HepG2 (cell line): ENCODE data around the gene MYO18B. TPM values are rescaled to one million over a fixed set of nuclear protein-coding genes. Genes with fewer than 3 reads are reported as not detected.

Source experiments
- ATAC-seq: fragments of 200-7000 bp; cut with Tn5 transposase; 3 replicates; pipeline ENCODE4 v1.9.1; 2020; ENCODE audit warnings: mild to moderate bottlenecking, moderate library complexity
- BruUV-seq: library from RNA; stranded (reverse); fragments of 400-500 nt; replicated peaks from 2 replicates; lab custom pipeline; 2021; lab: Mats Ljungman, UMichigan
- CTCF ChIA-PET: fragments of 300-600 bp; formaldehyde crosslinking; extraction: SDS; loops from one replicate; lab custom pipeline; 2021; ENCODE audit warnings: low total read pairs, inconsistent platforms, low intra/inter-chr PET ratio; lab: Yijun Ruan, JAX
- POLR2A ChIA-PET: fragments of 350-600 bp; sonication (Branson Sonifier 250); formaldehyde crosslinking; loops from one replicate; lab custom pipeline; 2020; ENCODE audit warnings: antibody characterized with exemption, inconsistent platforms; lab: Yijun Ruan, JAX
- DNase-seq: peaks from one replicate; pipeline ENCODE4 v3.0.0-alpha.2; 2015; ENCODE audit warnings: low spot score
- FAIRE-seq: peaks from 3 replicates; lab custom pipeline; 2011; peaks lifted over from hg19 to GRCh38; lab: Jason Lieb, UNC
- H2AFZ ChIP-seq: one replicate; pipeline ENCODE4 v1.6.1; 2011; ENCODE audit warnings: low read length, inconsistent platforms
- H3K27ac ChIP-seq: fragments of 300-600 bp; 3 replicates; pipeline ENCODE4 v1.8.0; 2011; ENCODE audit warnings: mixed run types, mild to moderate bottlenecking, mixed read lengths, low read length, inconsistent platforms; ENCODE audit not compliant: insufficient read depth; ENCODE audit errors: extremely low read length
- H3K27me3 ChIP-seq, 2 experiments: fragments of 200-600 bp in 1 of 2; 2 replicates in 1 of 2; 3 replicates in 1 of 2; pipeline versions ENCODE4 v1.6.0 to v1.8.0; 2011; ENCODE audit warnings: low read length in 2 of 2, mild to moderate bottlenecking in 2 of 2, moderate library complexity in 2 of 2, inconsistent platforms in 1 of 2; ENCODE audit not compliant: insufficient read depth in 2 of 2, control insufficient read depth in 1 of 2
- H3K36me3 ChIP-seq, 2 experiments: fragments of 200-600 bp in 1 of 2; replicated peaks in 1 of 2; 2 replicates in 1 of 2; 3 replicates in 1 of 2; pipeline versions ENCODE4 v1.5.1 to v1.8.0; 2011; ENCODE audit warnings: low read length in 2 of 2, inconsistent platforms in 1 of 2; ENCODE audit not compliant: insufficient read depth in 2 of 2, control insufficient read depth in 1 of 2
- H3K4me1 ChIP-seq: 2 replicates; pipeline ENCODE4 v1.5.1; 2012; ENCODE audit warnings: low read length, inconsistent platforms; ENCODE audit not compliant: insufficient read depth
- H3K4me2 ChIP-seq: 2 replicates; pipeline ENCODE4 v1.6.0; 2011; ENCODE audit warnings: low read depth, low read length, inconsistent platforms
- H3K4me3 ChIP-seq, 3 experiments: fragments of 200-600 bp in 1 of 3; sonication (generic), shearing (Covaris generic) in 1 of 3; replicated peaks in 1 of 3; 2 replicates each; pipeline ENCODE4 v1.5.1; 2011 to 2016; ENCODE audit warnings: low read length in 3 of 3, inconsistent platforms in 2 of 3, low read depth in 2 of 3, mild to moderate bottlenecking in 2 of 3, control low read depth in 1 of 3, mixed read lengths in 1 of 3; ENCODE audit not compliant: insufficient read depth in 1 of 3
- H3K79me2 ChIP-seq: one replicate; pipeline ENCODE4 v1.6.1; 2011; ENCODE audit warnings: low read length, inconsistent platforms; ENCODE audit not compliant: insufficient read depth
- H3K9ac ChIP-seq: 2 replicates; pipeline ENCODE4 v1.6.0; 2011; ENCODE audit warnings: mild to moderate bottlenecking, low read depth, low read length, inconsistent platforms; ENCODE audit not compliant: insufficient read depth
- H3K9me3 ChIP-seq: 2 replicates; pipeline ENCODE4 v1.5.1; 2012; ENCODE audit warnings: mild to moderate bottlenecking, low read length
- H4K20me1 ChIP-seq: 2 replicates; pipeline ENCODE4 v1.6.0; 2011; ENCODE audit warnings: inconsistent platforms, mild to moderate bottlenecking, low read length, moderate library complexity; ENCODE audit not compliant: insufficient read depth
- CC2D1A ChIP-seq: sonication (generic); formaldehyde crosslinking; IDR thresholded peaks from 2 replicates; pipeline ENCODE4 v1.8.1; 2023; ENCODE audit warnings: mild to moderate bottlenecking, missing genetic modification reagents
- GPN1 ChIP-seq: sonication (generic); formaldehyde crosslinking; IDR thresholded peaks from 2 replicates; pipeline ENCODE4 v1.5.1; 2020; ENCODE audit warnings: missing genetic modification reagents, borderline replicate concordance
- NCOA1 ChIP-seq: sonication (generic); formaldehyde crosslinking; IDR thresholded peaks from 2 replicates; pipeline ENCODE4 v1.9.0; 2021; ENCODE audit warnings: missing genetic modification reagents
- PCBP2 ChIP-seq: fragments of 200-400 bp; formaldehyde crosslinking; optimal IDR thresholded peaks from 2 replicates; pipeline ENCODE3; 2018; ENCODE audit warnings: low read length, low read depth; ENCODE audit not compliant: poor library complexity, severe bottlenecking
- THAP7 ChIP-seq: sonication (generic); formaldehyde crosslinking; IDR thresholded peaks from 2 replicates; pipeline ENCODE4 v1.8.1; 2023; ENCODE audit warnings: mild to moderate bottlenecking, missing genetic modification reagents
- ZNF280D ChIP-seq: sonication (generic); formaldehyde crosslinking; IDR thresholded peaks from 2 replicates; pipeline ENCODE4 v1.5.1; 2020; ENCODE audit warnings: mild to moderate bottlenecking, missing genetic modification reagents
- ZNF674 ChIP-seq: sonication (generic); formaldehyde crosslinking; IDR thresholded peaks from 2 replicates; pipeline ENCODE4 v1.5.0; 2020; ENCODE audit warnings: low read depth, mild to moderate bottlenecking, missing genetic modification reagents
- ZNF879 ChIP-seq: sonication (generic); formaldehyde crosslinking; IDR thresholded peaks from 2 replicates; pipeline ENCODE4 v1.8.1; 2023; ENCODE audit warnings: missing genetic modification reagents
- WGBS: methylation state at CpG from one replicate; pipeline ENCODE4 v1.1.6; 2017; ENCODE audit warnings: low lambda C conversion rate; 5-methylcytosine and 5-hydroxymethylcytosine counted together
- in situ Hi-C: cut with HindIII; loops from 2 replicates; pipeline ENCODE4 v1.10.0; 2017; ENCODE audit warnings: low pct_unique_long_range_greater_than_20kb; ENCODE audit not compliant: extremely low pct_ligation_motif_present
- intact Hi-C: fragments of 100-400 bp; cut with micrococcal nuclease; formaldehyde crosslinking; loops from one replicate; pipeline ENCODE4 v1.10.0; 2022; ENCODE audit not compliant: unreplicated experiment
- polyA plus RNA-seq, 8 experiments: library from polyadenylated mRNA; depleted of rRNA in 3 of 8; stranded (reverse) in 7 of 8; unstranded in 1 of 8; fragments of >200 nt; fragmentation: Illumina TruSeq in 4 of 8; extraction: Trizol in 4 of 8; gene quantifications; 2 replicates each; pipeline versions ENCODE4 v1.2.1 to v1.2.3, GENCODE V29; 2011 to 2016; ENCODE audit warnings: low read depth in 4 of 8, missing spikeins in 1 of 8, mixed read lengths in 1 of 8; ENCODE audit not compliant: insufficient read depth in 1 of 8
- total RNA-seq, 5 experiments: library from RNA; depleted of rRNA; stranded (reverse); fragments of >200 nt; fragmentation: Illumina TruSeq; extraction: Trizol; gene quantifications; 2 replicates each; pipeline ENCODE4 v1.2.3, GENCODE V29; 2016; ENCODE audit warnings: low read depth in 1 of 5
- TF ChIP-seq, protein P1 (sequence below): sonication (generic); formaldehyde crosslinking; IDR thresholded peaks from 2 replicates; pipeline ENCODE4 v1.4.0; 2020; ENCODE audit warnings: missing genetic modification reagents; ENCODE audit errors: not compliant biosample characterization
- TF ChIP-seq, protein P2 (sequence below): sonication (generic); formaldehyde crosslinking; IDR thresholded peaks from 2 replicates; pipeline ENCODE4 v1.5.0; 2020; ENCODE audit warnings: mild to moderate bottlenecking, missing genetic modification reagents, borderline replicate concordance

Gene MYO18B
- total and polyA plus RNA-seq, 2 of the 13 experiments (the other 11 are each of a cell fraction or from before 2014, with no cell fraction given), result 0.01 TPM; not detected in 1

- TF ChIP-seq THAP7 (CRISPR knock-in tag), result no peak
- TF ChIP-seq, protein P1, sequence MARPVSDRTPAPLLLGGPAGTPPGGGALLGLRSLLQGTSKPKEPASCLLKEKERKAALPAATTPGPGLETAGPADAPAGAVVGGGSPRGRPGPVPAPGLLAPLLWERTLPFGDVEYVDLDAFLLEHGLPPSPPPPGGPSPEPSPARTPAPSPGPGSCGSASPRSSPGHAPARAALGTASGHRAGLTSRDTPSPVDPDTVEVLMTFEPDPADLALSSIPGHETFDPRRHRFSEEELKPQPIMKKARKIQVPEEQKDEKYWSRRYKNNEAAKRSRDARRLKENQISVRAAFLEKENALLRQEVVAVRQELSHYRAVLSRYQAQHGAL (CRISPR knock-in tag), result no peak
- TF ChIP-seq ZNF280D, result no peak
- TF ChIP-seq PCBP2, result no peak
- TF ChIP-seq ZNF879 (CRISPR knock-in tag), result no peak
- no peak for TF ChIP-seq GPN1 (CRISPR knock-in tag)
- TF ChIP-seq, all 625 proteins: peak for 0
Observed at GRCh38 chr22:25833676-25834075, 91.7 kb downstream of the MYO18B start (continued).

DNA sequence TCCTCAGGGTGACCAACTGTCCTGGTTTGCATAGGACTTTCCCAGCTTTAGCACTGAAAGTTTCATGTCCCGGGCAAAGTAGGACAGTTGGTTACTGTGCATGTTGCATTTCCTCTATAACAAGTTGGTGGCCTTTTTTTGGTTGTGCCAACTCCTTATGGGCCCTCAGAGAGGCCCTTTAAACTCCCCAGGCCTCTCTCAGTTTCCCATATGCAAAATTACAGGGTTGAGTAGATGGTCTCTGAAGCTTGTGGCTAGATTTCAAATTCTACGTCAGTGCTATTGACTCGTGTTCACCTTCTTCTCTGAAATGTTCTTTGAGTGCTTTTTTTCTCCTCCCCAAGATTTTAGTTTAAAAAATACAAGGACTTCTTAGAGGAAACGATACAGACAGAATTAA lies 92.5 kb downstream of the MYO18B start:
- 26% methylated on average over 4 of the region's 4 CpGs for WGBS
- H3K36me3 ChIP-seq, result no peaks in the 10 kb centered on the region
- BruUV-seq, result no TSS peak
- FAIRE-seq (no peak), DNase-seq (no peak), ATAC-seq (no peak)
- no peak overlapping the region for H3K27ac ChIP-seq
- H3K27me3 ChIP-seq, result peaks cover 0 to 6% of the 10 kb centered on the region in 2 experiments; a peak in 3 of 5 replicates
- 0 out of 2 replicates have a peak, but pooled peaks cover 7% of the 10 kb centered on the region for H3K4me1 ChIP-seq
- in situ Hi-C loops (no loop called here), intact Hi-C loops (no loop called here)
- no peak overlapping the region for H3K4me3 ChIP-seq
- ChIA-PET CTCF (no interaction called here), POLR2A (no interaction called here)
- peaks cover 7% of the 10 kb centered on the region for H3K9me3 ChIP-seq
- H3K9ac ChIP-seq, result no peak overlapping the region
- no peak overlapping the region for H2AFZ ChIP-seq
- H4K20me1 ChIP-seq, result no peaks in the 10 kb centered on the region
- H3K79me2 ChIP-seq, result no peaks in the 10 kb centered on the region
- H3K4me2 ChIP-seq, result no peak overlapping the region
- no peak for TF ChIP-seq ZNF674
- TF ChIP-seq, protein P2, sequence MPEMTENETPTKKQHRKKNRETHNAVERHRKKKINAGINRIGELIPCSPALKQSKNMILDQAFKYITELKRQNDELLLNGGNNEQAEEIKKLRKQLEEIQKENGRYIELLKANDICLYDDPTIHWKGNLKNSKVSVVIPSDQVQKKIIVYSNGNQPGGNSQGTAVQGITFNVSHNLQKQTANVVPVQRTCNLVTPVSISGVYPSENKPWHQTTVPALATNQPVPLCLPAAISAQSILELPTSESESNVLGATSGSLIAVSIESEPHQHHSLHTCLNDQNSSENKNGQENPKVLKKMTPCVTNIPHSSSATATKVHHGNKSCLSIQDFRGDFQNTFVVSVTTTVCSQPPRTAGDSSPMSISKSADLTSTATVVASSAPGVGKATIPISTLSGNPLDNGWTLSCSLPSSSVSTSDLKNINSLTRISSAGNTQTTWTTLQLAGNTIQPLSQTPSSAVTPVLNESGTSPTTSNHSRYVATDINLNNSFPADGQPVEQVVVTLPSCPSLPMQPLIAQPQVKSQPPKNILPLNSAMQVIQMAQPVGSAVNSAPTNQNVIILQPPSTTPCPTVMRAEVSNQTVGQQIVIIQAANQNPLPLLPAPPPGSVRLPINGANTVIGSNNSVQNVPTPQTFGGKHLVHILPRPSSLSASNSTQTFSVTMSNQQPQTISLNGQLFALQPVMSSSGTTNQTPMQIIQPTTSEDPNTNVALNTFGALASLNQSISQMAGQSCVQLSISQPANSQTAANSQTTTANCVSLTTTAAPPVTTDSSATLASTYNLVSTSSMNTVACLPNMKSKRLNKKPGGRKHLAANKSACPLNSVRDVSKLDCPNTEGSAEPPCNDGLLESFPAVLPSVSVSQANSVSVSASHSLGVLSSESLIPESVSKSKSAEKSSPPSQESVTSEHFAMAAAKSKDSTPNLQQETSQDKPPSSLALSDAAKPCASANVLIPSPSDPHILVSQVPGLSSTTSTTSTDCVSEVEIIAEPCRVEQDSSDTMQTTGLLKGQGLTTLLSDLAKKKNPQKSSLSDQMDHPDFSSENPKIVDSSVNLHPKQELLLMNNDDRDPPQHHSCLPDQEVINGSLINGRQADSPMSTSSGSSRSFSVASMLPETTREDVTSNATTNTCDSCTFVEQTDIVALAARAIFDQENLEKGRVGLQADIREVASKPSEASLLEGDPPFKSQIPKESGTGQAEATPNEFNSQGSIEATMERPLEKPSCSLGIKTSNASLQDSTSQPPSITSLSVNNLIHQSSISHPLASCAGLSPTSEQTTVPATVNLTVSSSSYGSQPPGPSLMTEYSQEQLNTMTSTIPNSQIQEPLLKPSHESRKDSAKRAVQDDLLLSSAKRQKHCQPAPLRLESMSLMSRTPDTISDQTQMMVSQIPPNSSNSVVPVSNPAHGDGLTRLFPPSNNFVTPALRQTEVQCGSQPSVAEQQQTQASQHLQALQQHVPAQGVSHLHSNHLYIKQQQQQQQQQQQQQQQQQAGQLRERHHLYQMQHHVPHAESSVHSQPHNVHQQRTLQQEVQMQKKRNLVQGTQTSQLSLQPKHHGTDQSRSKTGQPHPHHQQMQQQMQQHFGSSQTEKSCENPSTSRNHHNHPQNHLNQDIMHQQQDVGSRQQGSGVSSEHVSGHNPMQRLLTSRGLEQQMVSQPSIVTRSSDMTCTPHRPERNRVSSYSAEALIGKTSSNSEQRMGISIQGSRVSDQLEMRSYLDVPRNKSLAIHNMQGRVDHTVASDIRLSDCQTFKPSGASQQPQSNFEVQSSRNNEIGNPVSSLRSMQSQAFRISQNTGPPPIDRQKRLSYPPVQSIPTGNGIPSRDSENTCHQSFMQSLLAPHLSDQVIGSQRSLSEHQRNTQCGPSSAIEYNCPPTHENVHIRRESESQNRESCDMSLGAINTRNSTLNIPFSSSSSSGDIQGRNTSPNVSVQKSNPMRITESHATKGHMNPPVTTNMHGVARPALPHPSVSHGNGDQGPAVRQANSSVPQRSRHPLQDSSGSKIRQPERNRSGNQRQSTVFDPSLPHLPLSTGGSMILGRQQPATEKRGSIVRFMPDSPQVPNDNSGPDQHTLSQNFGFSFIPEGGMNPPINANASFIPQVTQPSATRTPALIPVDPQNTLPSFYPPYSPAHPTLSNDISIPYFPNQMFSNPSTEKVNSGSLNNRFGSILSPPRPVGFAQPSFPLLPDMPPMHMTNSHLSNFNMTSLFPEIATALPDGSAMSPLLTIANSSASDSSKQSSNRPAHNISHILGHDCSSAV (CRISPR knock-in tag), result no peak
- no peak for TF ChIP-seq NCOA1 (CRISPR knock-in tag)
- no peak for TF ChIP-seq CC2D1A (CRISPR knock-in tag)
